NK-92 (cell line): ENCODE results near the gene SWT1.
"Not testable (repeated sequence)": the region's sequence is repeated elsewhere in the genome, so short reads cannot be mapped to it uniquely, and the experiment has no call there.

Source experiments
- DNase-seq: peaks from one replicate; lab custom pipeline; 2025; ENCODE audit not compliant: unreplicated experiment; lab: John Stamatoyannopoulos, UW

The SWT1 gene

DNA sequence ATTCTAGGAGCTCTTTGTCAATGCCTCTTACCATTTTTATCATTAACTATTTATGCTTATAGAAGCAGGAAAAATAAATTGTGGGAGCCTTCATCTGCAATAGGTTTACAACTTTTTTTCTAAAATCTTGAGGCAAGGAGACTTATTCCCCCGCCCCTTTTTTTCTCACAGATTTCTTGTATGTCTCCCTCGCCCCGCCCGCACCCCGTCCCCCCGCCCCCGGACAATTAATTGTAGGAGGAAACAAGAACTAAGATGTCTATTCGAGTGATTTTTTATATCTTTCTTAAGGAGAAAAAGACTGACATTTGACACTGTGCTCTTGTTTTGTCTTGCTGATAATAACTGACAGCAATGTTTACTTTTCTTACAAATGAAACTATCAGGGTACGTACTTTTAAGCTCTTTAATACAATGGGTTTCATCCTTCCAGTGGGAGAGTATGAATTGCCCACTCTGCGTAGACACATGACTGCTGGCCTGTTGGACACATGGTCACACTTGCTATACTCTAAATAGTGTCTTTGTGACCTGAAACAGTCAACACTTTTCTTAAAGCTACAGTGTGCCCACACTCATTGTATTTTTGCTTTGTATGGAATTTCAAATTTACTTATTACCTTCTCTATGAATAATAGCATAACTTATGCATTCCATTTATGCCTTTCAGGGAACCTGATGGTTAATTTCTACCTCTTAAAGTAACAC lies 161.6 kb downstream of the SWT1 start:
- DNase-seq: no peak

GRCh38 chr1:185319139-185319475 lies 162.1 kb downstream of the SWT1 start:
- no peak for DNase-seq

- not testable (repeated sequence) for DNase-seq
These were observed 164.1 kb downstream of the SWT1 start for GRCh38 chr1:185321104-185321503.

GRCh38 chr1:185321653-185322221 lies 164.8 kb downstream of the SWT1 start:
- DNase-seq: not testable (repeated sequence)

- no peak for DNase-seq
These were observed 165.7 kb downstream of the SWT1 start for GRCh38 chr1:185322636-185323035.

DNA sequence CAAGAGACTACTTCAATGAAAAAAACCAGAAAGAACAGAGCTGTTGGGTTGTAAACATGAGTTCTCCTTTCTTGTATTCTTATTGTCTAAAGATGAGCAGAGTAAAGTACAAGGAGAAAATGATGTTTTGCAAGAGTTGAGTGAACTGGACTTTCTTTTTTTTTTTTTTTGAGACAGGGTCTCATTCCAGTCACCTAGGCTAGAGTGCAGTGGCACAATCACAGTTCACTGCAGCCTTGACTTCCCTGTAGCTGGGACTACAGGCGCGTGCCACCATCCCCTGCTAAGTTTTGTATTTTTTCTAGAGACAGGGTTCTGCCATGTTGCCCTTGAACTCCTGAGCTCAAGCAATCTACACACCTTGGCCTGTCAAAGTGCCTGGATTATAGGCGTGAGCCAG lies 167.2 kb downstream of the SWT1 start:
- DNase-seq: no peak

DNA sequence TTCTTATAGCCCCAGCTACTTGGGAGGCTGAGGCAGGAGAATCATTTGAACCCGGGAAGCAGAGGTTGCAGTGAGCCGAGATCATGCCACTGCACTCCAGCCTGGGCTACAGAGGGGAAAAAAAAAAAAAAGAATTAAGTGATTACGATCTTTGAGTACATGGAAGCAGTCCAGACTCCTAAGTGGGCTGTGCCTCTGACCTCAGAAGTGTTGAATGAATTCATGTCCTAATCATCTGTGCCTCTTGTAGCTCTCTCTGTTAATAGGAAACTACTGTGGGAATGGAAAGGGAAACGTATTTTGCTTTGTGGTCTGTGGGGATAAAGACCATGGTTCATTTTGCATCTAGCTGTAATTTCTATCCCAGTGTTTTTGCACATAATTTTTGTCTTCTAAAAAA lies 168.4 kb downstream of the SWT1 start:
- DNase-seq: no peak

DNA sequence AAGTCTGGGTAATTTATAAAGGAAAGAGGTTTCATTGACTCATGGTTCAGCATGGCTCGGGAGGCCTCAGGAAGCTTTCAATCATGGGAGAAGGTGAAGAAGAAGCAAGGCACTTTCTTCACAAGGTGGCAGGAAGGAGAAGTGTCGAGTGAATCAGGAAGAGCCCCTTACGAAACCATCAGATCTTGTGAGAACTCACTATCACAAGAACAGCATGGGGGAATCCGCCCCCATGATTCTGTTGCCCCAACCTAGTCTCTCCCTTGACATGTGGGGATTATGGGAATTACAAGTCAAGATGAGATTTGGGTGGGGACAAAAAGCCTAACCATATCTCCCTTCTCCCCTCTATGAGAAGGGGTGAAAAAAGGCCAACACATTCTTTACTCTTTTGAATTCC lies 171.3 kb downstream of the SWT1 start:
- no peak for DNase-seq

GRCh38 chr1:185334182-185334581 lies 177.2 kb downstream of the SWT1 start:
- DNase-seq: no peak

- DNase-seq: no peak
These were observed 180.3 kb downstream of the SWT1 start for GRCh38 chr1:185337246-185337645.

DNA sequence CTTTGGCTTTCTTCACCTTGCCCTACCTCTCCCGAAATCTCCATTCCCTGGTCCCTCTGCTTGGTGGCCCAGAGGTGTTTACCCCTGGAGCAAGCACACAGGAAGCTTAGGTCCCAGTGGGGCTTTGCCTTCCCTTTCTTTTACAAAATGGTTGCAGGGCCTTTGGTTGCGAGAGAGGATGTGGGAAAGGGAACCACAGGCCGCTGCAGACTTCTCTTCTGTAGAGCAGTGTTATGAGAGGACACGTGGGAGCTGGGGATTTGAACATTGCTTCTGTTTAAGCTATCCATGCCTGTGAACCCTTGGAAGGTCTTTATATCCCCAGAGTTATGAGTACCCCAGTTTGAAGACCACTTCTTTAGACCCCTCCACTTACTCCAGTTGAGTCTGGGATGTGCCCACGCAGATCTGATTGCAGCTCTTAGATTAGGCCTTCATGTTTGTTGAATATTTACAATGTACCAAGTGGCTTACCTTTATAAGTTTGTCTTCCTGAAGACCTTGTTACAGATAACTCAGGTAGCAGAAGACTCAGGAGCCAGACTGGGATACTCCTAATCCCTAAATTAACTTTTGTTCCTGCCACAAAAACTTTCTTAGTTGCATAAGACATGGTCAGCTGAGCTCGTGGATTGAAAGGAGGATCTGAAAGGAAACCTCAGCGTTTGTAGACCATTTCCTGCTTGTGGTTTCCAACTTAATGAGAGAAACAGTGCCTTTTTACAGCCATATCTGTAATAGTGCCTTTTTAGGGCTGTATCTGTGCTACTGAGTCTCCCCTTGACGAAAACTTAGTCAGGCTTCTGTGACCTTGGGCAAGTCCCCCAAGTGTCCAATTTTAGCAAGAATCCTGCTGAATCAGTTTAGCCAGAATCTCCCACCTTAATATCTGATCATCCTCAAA lies 182.0 kb downstream of the SWT1 start:
- no peak for DNase-seq

DNA sequence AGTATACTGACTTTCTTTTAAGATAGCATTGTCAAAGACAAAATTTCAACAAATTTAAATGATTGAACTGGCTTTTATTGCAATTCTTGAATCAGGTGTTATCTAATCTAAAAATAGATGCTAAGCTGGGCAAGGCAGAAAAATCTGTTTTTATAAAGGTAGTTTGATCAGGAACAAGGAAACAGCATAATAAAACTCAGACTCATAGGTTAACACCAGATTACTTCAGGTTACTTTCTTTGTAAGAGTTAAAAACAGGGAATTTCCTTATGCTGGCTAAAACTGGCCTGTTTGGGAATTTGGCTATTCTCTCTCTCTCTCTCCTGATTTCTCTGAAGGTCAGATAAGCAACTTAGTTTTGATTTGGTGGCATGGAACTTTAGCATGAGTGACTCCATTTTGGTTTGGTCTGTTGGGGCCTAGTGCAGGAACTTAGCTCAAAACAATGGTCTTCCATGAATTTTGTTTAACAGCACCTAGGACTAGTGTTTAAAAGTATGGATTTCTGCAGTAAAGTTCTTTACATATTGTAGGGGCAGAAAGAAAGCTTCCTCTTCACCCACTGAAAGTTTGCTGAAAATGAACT lies 184.3 kb downstream of the SWT1 start:
- DNase-seq: no peak
